Measurements from ENCODE around the gene TRIM21.

GRCh38 chr11:4375431-4376140, 17.9 kb downstream of the TRIM21 start:
- TF ChIP-seq CTCF (IDR thresholded peaks at IDR 0.05) (no peak), REST (IDR thresholded peaks at IDR 0.05; ENCODE audit: insufficient read depth in 1 of 2, low read depth in 2 of 2, low read length in 1 of 2) (no peak)
